ENCODE measurements around the gene SERPINE1.

GRCh38 chr7:101165075-101165957 is 38.4 kb downstream of the SERPINE1 start, which contains the start of gene VGF:
- TF ChIP-seq CTCF (conservative IDR thresholded peaks at IDR 0.05 in 1 of 2, IDR thresholded peaks at IDR 0.05 in 1 of 2; ENCODE audit: low read depth in 1 of 2, low read length in 2 of 2) (no peak), EZH2 (IDR thresholded peaks at IDR 0.05; ENCODE audit: low read length, missing control alignments) (no peak)
